NCI-H82 treated with DMSO at 0.1 percent for 48 hours (cell line): Measurements from ENCODE around the gene HIGD1C.
"Not testable (repeated sequence)": the region's sequence is repeated elsewhere in the genome, so short reads cannot be mapped to it uniquely, and the experiment has no call there.

Experiments used
- DNase-seq: peaks from one replicate; lab custom pipeline; 2025; ENCODE audit not compliant: unreplicated experiment; lab: John Stamatoyannopoulos, UW

Gene HIGD1C

GRCh38 chr12:50952510-50952909, at the start of gene HIGD1C:
Gene HIGD1C (plus strand): TSS chr12:50952544. CDS start chr12:50953999, 1,455 bp downstream.
- no peak for DNase-seq

- DNase-seq: not testable (repeated sequence)
Measured at GRCh38 chr12:50908479-50908878, 43.9 kb upstream of the HIGD1C start.

- not testable (repeated sequence) for DNase-seq
Measured at GRCh38 chr12:50912361-50912760, 40.0 kb upstream of the HIGD1C start.

GRCh38 chr12:50913224-50913623, 39.1 kb upstream of the HIGD1C start:
- no peak for DNase-seq

- no peak for DNase-seq
Measured at GRCh38 chr12:50914872-50915484, 37.4 kb upstream of the HIGD1C start.

GRCh38 chr12:50916292-50916691, 36.1 kb upstream of the HIGD1C start:
- DNase-seq: no peak

- DNase-seq: peak; percentile 66
Measured at GRCh38 chr12:50918584-50919316, 33.6 kb upstream of the HIGD1C start.

- no peak for DNase-seq
Measured at GRCh38 chr12:50922820-50923219, 29.5 kb upstream of the HIGD1C start.

GRCh38 chr12:50923361-50924130, 28.8 kb upstream of the HIGD1C start:
- DNase-seq: no peak

- no peak for DNase-seq
Measured at GRCh38 chr12:50924131-50924438, 28.3 kb upstream of the HIGD1C start.

- DNase-seq: peak; percentile 91
Measured at GRCh38 chr12:50924439-50925341, 27.7 kb upstream of the HIGD1C start.

GRCh38 chr12:50925342-50925651, 27.0 kb upstream of the HIGD1C start:
- DNase-seq: no peak

GRCh38 chr12:50925920-50926319, 26.4 kb upstream of the HIGD1C start:
- no peak for DNase-seq

- DNase-seq: no peak
Measured at GRCh38 chr12:50926415-50926814, 25.9 kb upstream of the HIGD1C start.

GRCh38 chr12:50926932-50927331, 25.4 kb upstream of the HIGD1C start:
- DNase-seq: not testable (repeated sequence)

GRCh38 chr12:50927356-50927755, 25.0 kb upstream of the HIGD1C start:
- DNase-seq: no peak

GRCh38 chr12:50927766-50928224, 24.5 kb upstream of the HIGD1C start:
- no peak for DNase-seq

- no peak for DNase-seq
Measured at GRCh38 chr12:50928392-50928791, 24.0 kb upstream of the HIGD1C start.

GRCh38 chr12:50929831-50930230, 22.5 kb upstream of the HIGD1C start:
- no peak for DNase-seq

- DNase-seq: not testable (repeated sequence)
Measured at GRCh38 chr12:50930477-50930876, 21.9 kb upstream of the HIGD1C start.

GRCh38 chr12:50932787-50933280, 19.5 kb upstream of the HIGD1C start:
- DNase-seq: no peak
